ENCODE measurements around the gene JARID2.

JARID2 gene

GRCh38 chr6:15501826-15502445 lies 256.1 kb downstream of the JARID2 start:
- Mint-ChIP-seq H3K27me3 (no peaks in the 10 kb centered on the region), H3K4me3 (no peak overlapping the region), H3K36me3 (ENCODE audit: low read depth) (peaks cover 59% of the 10 kb centered on the region), H3K4me1 (ENCODE audit: low read depth) (no peaks in the 10 kb centered on the region), H3K27ac (no peak overlapping the region), H3K9me3 (no peaks in the 10 kb centered on the region)

GRCh38 chr6:15502446-15503345 lies 256.8 kb downstream of the JARID2 start:
- Mint-ChIP-seq H3K36me3 (ENCODE audit: low read depth) (peaks cover 64% of the 10 kb centered on the region), H3K27me3 (no peaks in the 10 kb centered on the region), H3K9me3 (no peaks in the 10 kb centered on the region), H3K4me3 (no peak overlapping the region), H3K27ac (no peak overlapping the region), H3K4me1 (ENCODE audit: low read depth) (no peaks in the 10 kb centered on the region)

GRCh38 chr6:15503346-15503680 lies 257.4 kb downstream of the JARID2 start:
- H3K4me3 Mint-ChIP-seq = no peak overlapping the region
- no peak overlapping the region for H3K27ac Mint-ChIP-seq
- no peaks in the 10 kb centered on the region for H3K4me1 Mint-ChIP-seq (ENCODE audit: low read depth)
- H3K9me3 Mint-ChIP-seq = no peaks in the 10 kb centered on the region
- H3K27me3 Mint-ChIP-seq = no peaks in the 10 kb centered on the region
- peaks cover 60% of the 10 kb centered on the region for H3K36me3 Mint-ChIP-seq (ENCODE audit: low read depth)

- no peak overlapping the region for H3K4me3 Mint-ChIP-seq
- H3K27ac Mint-ChIP-seq = no peak overlapping the region
- H3K9me3 Mint-ChIP-seq = no peaks in the 10 kb centered on the region
- H3K4me1 Mint-ChIP-seq (ENCODE audit: low read depth) = no peaks in the 10 kb centered on the region
- peaks cover 60% of the 10 kb centered on the region for H3K36me3 Mint-ChIP-seq (ENCODE audit: low read depth)
- no peaks in the 10 kb centered on the region for H3K27me3 Mint-ChIP-seq
These were observed 258.2 kb downstream of the JARID2 start for GRCh38 chr6:15504040-15504495.

- Mint-ChIP-seq H3K36me3 (ENCODE audit: low read depth) (peaks cover 65% of the 10 kb centered on the region), H3K4me3 (no peak overlapping the region), H3K27ac (no peak overlapping the region), H3K4me1 (ENCODE audit: low read depth) (peaks cover 3% of the 10 kb centered on the region), H3K9me3 (no peaks in the 10 kb centered on the region), H3K27me3 (no peaks in the 10 kb centered on the region)
These were observed 258.9 kb downstream of the JARID2 start for GRCh38 chr6:15504581-15505350.

- Mint-ChIP-seq H3K9me3 (no peaks in the 10 kb centered on the region), H3K36me3 (ENCODE audit: low read depth) (peaks cover 64% of the 10 kb centered on the region), H3K4me1 (ENCODE audit: low read depth) (peaks cover 4% of the 10 kb centered on the region), H3K4me3 (no peak overlapping the region), H3K27ac (no peak overlapping the region), H3K27me3 (no peaks in the 10 kb centered on the region)
These were observed 259.6 kb downstream of the JARID2 start for GRCh38 chr6:15505463-15505918.

GRCh38 chr6:15506066-15506465 lies 260.2 kb downstream of the JARID2 start:
- no peaks in the 10 kb centered on the region for H3K9me3 Mint-ChIP-seq
- peaks cover 65% of the 10 kb centered on the region for H3K36me3 Mint-ChIP-seq (ENCODE audit: low read depth)
- H3K27ac Mint-ChIP-seq = no peak overlapping the region
- peaks cover 4% of the 10 kb centered on the region for H3K4me1 Mint-ChIP-seq (ENCODE audit: low read depth)
- H3K27me3 Mint-ChIP-seq = no peaks in the 10 kb centered on the region
- no peak overlapping the region for H3K4me3 Mint-ChIP-seq

- no peak overlapping the region for H3K27ac Mint-ChIP-seq
- H3K9me3 Mint-ChIP-seq = no peaks in the 10 kb centered on the region
- H3K4me1 Mint-ChIP-seq (ENCODE audit: low read depth) = peaks cover 4% of the 10 kb centered on the region
- H3K4me3 Mint-ChIP-seq = no peak overlapping the region
- H3K27me3 Mint-ChIP-seq = no peaks in the 10 kb centered on the region
- peaks cover 65% of the 10 kb centered on the region for H3K36me3 Mint-ChIP-seq (ENCODE audit: low read depth)
These were observed 261.4 kb downstream of the JARID2 start for GRCh38 chr6:15507221-15507620.

GRCh38 chr6:15507746-15508145 lies 261.9 kb downstream of the JARID2 start:
- Mint-ChIP-seq H3K4me1 (ENCODE audit: low read depth) (peaks cover 4% of the 10 kb centered on the region), H3K27ac (no peak overlapping the region), H3K9me3 (no peaks in the 10 kb centered on the region), H3K36me3 (ENCODE audit: low read depth) (peaks cover 70% of the 10 kb centered on the region), H3K4me3 (no peak overlapping the region), H3K27me3 (no peaks in the 10 kb centered on the region)

GRCh38 chr6:15508441-15508871 lies 262.6 kb downstream of the JARID2 start:
- H3K27ac Mint-ChIP-seq = peak overlapping the region; percentile 5
- peaks cover 68% of the 10 kb centered on the region for H3K36me3 Mint-ChIP-seq (ENCODE audit: low read depth)
- no peaks in the 10 kb centered on the region for H3K9me3 Mint-ChIP-seq
- H3K4me3 Mint-ChIP-seq = no peak overlapping the region
- peaks cover 4% of the 10 kb centered on the region for H3K4me1 Mint-ChIP-seq (ENCODE audit: low read depth)
- H3K27me3 Mint-ChIP-seq = no peaks in the 10 kb centered on the region

- Mint-ChIP-seq H3K9me3 (no peaks in the 10 kb centered on the region), H3K4me1 (ENCODE audit: low read depth) (peaks cover 4% of the 10 kb centered on the region), H3K4me3 (no peak overlapping the region), H3K27me3 (no peaks in the 10 kb centered on the region), H3K36me3 (ENCODE audit: low read depth) (peaks cover 69% of the 10 kb centered on the region), H3K27ac (no peak overlapping the region)
These were observed 263.1 kb downstream of the JARID2 start for GRCh38 chr6:15508931-15509330.

GRCh38 chr6:15509335-15509933 lies 263.6 kb downstream of the JARID2 start:
- Mint-ChIP-seq H3K4me3 (no peak overlapping the region), H3K36me3 (ENCODE audit: low read depth) (peaks cover 69% of the 10 kb centered on the region), H3K27ac (peak overlapping the region; percentile 55), H3K9me3 (no peaks in the 10 kb centered on the region), H3K27me3 (no peaks in the 10 kb centered on the region), H3K4me1 (ENCODE audit: low read depth) (peaks cover 4% of the 10 kb centered on the region)

- peak overlapping the region; percentile 55 for H3K27ac Mint-ChIP-seq
- H3K27me3 Mint-ChIP-seq = no peaks in the 10 kb centered on the region
- peaks cover 4% of the 10 kb centered on the region for H3K4me1 Mint-ChIP-seq (ENCODE audit: low read depth)
- H3K36me3 Mint-ChIP-seq (ENCODE audit: low read depth) = peaks cover 72% of the 10 kb centered on the region
- no peak overlapping the region for H3K4me3 Mint-ChIP-seq
- H3K9me3 Mint-ChIP-seq = no peaks in the 10 kb centered on the region
These were observed 264.3 kb downstream of the JARID2 start for GRCh38 chr6:15510121-15510520.

GRCh38 chr6:15510536-15511247 lies 264.8 kb downstream of the JARID2 start:
- Mint-ChIP-seq H3K4me3 (no peak overlapping the region), H3K4me1 (ENCODE audit: low read depth) (peaks cover 4% of the 10 kb centered on the region), H3K27ac (peak overlapping the region; percentile 49), H3K27me3 (no peaks in the 10 kb centered on the region), H3K9me3 (no peaks in the 10 kb centered on the region), H3K36me3 (ENCODE audit: low read depth) (peaks cover 75% of the 10 kb centered on the region)
